Vagina (tissue), 2 donors: ENCODE results near the gene ZNF112. TPM values are rescaled to one million over a fixed set of nuclear protein-coding genes. Genes with fewer than 3 reads are reported as not detected.
"Not testable (repeated sequence)": the region's sequence is repeated elsewhere in the genome, so short reads cannot be mapped to it uniquely, and the experiment has no call there.

Source experiments
- DNase-seq, 2 donors: peaks; one replicate each; pipeline ENCODE4 v3.0.0-alpha.2; 2017; ENCODE audit errors: extremely low spot score in 2 of 2
- H3K27ac ChIP-seq: fragments of 200-600 bp; sonication (generic); one replicate; pipeline ENCODE4 v1.5.1; 2019
- H3K27me3 ChIP-seq: fragments of 200-600 bp; sonication (generic); one replicate; pipeline ENCODE4 v1.5.1; 2019
- H3K36me3 ChIP-seq, 2 donors: fragments of 200-600 bp; sonication (generic); one replicate each; pipeline ENCODE4 v1.5.1; 2017 to 2019
- H3K4me1 ChIP-seq: fragments of 200-600 bp; sonication (generic); one replicate; pipeline ENCODE4 v1.5.1; 2019
- H3K4me3 ChIP-seq, 2 donors: fragments of 200-600 bp; sonication (generic); 1 replicate in 1 of 2; 2 replicates in 1 of 2; pipeline ENCODE4 v1.5.1; 2016 to 2019
- H3K9me3 ChIP-seq: fragments of 200-600 bp; sonication (generic); one replicate; pipeline ENCODE4 v1.5.1; 2019
- POLR2A ChIP-seq, 2 donors: fragments of 450-650 bp; IDR thresholded peaks; one replicate each; pipeline ENCODE4 v1.6.1; 2017; ENCODE audit warnings: antibody characterized with exemption in 2 of 2, mild to moderate bottlenecking in 2 of 2, moderate library complexity in 2 of 2
- POLR2AphosphoS5 ChIP-seq, 2 donors: sonication (generic); formaldehyde crosslinking; IDR thresholded peaks; one replicate each; pipeline ENCODE4 v1.9.0; 2017; ENCODE audit warnings: antibody characterized with exemption in 2 of 2, mild to moderate bottlenecking in 2 of 2, low read depth in 1 of 2; ENCODE audit not compliant: insufficient read depth in 1 of 2
- intact Hi-C: fragments of 100-400 bp; cut with DNase I; formaldehyde crosslinking; loops from one replicate; pipeline ENCODE4 v1.15.1; 2023
- total RNA-seq: library from RNA; depleted of rRNA; stranded (reverse); fragments of >200 nt; gene quantifications from one replicate; pipeline ENCODE4 v1.2.3, GENCODE V29; 2016
- TF ChIP-seq, protein P1 (sequence below), 3 experiments: fragments of 450-650 bp in 2 of 3; fragments of 200-600 bp in 1 of 3; sonication (generic) in 1 of 3; IDR thresholded peaks; one replicate each; pipeline ENCODE4 v1.5.1; 2017 to 2019; ENCODE audit warnings: antibody characterized with exemption in 3 of 3, mild to moderate bottlenecking in 2 of 3, moderate library complexity in 2 of 3

ZNF112 gene
- total RNA-seq, 1 donor from 2014 or later = 9.6 TPM

DNA sequence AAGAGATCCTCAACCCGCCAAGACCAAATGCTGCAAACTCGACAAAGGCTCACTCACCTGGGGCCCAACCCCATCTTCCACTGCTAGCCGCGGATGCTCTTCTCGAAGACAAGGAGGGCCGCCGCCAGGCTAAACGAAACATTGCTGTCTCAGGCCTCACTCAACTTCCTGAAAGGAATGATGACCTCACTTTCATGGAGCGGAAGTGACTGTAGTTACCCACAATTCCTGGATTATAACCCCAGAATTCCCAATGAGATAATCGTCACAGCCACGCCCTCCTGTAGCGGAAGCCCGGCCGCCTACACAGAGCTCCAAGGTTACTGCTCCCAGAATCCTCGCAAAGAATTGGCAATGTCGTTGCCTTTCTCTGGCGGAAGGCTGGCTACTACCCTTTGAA, 10.5 kb upstream of the ZNF112 start:
- no peak for DNase-seq
- intact Hi-C loops = no loop called here
- no peak overlapping the region for H3K4me3 ChIP-seq
- no peaks in the 10 kb centered on the region for H3K4me1 ChIP-seq
- H3K27ac ChIP-seq = no peak overlapping the region
- no peaks in the 10 kb centered on the region for H3K27me3 ChIP-seq
- TF ChIP-seq, protein P1, sequence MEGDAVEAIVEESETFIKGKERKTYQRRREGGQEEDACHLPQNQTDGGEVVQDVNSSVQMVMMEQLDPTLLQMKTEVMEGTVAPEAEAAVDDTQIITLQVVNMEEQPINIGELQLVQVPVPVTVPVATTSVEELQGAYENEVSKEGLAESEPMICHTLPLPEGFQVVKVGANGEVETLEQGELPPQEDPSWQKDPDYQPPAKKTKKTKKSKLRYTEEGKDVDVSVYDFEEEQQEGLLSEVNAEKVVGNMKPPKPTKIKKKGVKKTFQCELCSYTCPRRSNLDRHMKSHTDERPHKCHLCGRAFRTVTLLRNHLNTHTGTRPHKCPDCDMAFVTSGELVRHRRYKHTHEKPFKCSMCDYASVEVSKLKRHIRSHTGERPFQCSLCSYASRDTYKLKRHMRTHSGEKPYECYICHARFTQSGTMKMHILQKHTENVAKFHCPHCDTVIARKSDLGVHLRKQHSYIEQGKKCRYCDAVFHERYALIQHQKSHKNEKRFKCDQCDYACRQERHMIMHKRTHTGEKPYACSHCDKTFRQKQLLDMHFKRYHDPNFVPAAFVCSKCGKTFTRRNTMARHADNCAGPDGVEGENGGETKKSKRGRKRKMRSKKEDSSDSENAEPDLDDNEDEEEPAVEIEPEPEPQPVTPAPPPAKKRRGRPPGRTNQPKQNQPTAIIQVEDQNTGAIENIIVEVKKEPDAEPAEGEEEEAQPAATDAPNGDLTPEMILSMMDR (IDR thresholded peaks at IDR 0.05) = no peak
- TF ChIP-seq POLR2A (IDR thresholded peaks at IDR 0.05) (no peak), POLR2AphosphoS5 (IDR thresholded peaks at IDR 0.05; ENCODE audit: insufficient read depth in 1 of 2, low read depth in 1 of 2) (no peak)
- no peaks in the 10 kb centered on the region for H3K36me3 ChIP-seq
- no peaks in the 10 kb centered on the region for H3K9me3 ChIP-seq

DNA sequence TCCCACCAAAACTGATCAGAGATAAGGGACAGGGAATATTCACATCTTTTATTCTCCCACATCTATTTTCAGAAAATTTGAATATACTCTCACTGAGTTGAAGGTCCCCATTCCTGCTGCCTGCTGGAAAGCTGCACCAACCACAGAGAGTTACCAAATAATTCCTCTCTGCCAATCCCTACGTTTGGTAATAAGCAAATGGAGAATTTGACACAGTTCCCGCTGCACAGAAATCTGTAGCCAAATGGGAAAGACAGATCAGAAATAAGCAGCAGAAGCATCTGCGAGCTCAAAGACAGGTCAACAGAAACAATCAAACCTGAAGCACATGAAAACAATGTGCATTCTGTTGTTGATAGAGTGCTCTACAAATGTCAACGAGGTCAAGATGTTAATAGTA, 9.9 kb downstream of the ZNF112 start:
- no peaks in the 10 kb centered on the region for H3K4me1 ChIP-seq
- H3K27me3 ChIP-seq = no peaks in the 10 kb centered on the region
- H3K9me3 ChIP-seq = peaks cover 28% of the 10 kb centered on the region
- H3K27ac ChIP-seq = no peak overlapping the region
- H3K4me3 ChIP-seq = no peak overlapping the region
- intact Hi-C loops = no loop called here
- no peak for DNase-seq
- TF ChIP-seq, protein P1 (IDR thresholded peaks at IDR 0.05) = no peak
- no peak for TF ChIP-seq POLR2A (IDR thresholded peaks at IDR 0.05)
- no peak for TF ChIP-seq POLR2AphosphoS5 (IDR thresholded peaks at IDR 0.05; ENCODE audit: insufficient read depth in 1 of 2, low read depth in 1 of 2)
- H3K36me3 ChIP-seq = peaks cover 0 to 26% of the 10 kb centered on the region in 2 donors

DNA sequence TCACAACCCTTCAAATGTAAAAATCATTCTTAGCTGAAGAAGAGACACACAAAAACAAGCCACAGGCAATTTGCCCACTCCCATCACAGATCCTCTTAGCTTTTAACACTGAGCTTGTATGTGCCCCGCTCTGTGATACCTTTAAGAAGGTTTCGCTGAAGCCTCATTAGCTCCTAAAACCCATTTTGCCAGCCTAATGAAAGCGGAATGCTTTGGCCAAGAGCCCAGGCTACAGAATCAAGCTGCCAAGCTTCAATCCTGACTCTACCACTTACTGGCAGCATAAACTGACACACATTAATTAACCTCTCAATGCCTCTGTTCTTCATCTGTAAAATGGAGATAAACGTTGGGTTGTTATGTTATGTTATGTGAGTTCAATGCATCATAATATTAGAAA, 10.5 kb downstream of the ZNF112 start:
- Histone ChIP-seq H3K4me1 (no peaks in the 10 kb centered on the region), H3K9me3 (peaks cover 31% of the 10 kb centered on the region), H3K36me3 (peaks cover 0 to 30% of the 10 kb centered on the region in 2 donors), H3K4me3 (no peak overlapping the region), H3K27me3 (no peaks in the 10 kb centered on the region), H3K27ac (no peak overlapping the region)
- intact Hi-C loops = no loop called here
- no peak for DNase-seq
- TF ChIP-seq, protein P1 (IDR thresholded peaks at IDR 0.05) = no peak
- no peak for TF ChIP-seq POLR2A (IDR thresholded peaks at IDR 0.05)
- no peak for TF ChIP-seq POLR2AphosphoS5 (IDR thresholded peaks at IDR 0.05; ENCODE audit: insufficient read depth in 1 of 2, low read depth in 1 of 2)

DNA sequence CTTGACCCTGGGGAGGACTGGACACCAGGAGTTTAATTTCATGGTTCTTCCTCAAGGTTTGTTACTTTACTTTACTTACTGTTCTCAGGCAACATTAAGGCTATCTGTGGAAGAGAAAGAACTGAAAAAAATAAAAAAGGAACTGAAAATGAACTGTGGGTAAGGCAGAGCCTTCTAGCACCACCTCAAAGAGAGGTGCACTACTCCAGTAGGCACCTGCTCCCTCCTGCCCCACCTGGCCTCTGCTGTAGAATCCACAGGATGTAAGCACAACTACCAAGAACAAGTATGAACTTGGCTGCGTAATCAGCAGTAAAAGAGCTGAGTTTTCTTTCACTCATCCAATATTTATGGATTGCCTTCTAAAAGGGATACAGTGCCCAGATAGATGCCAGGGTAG, 12.2 kb downstream of the ZNF112 start:
- TF ChIP-seq POLR2AphosphoS5 (IDR thresholded peaks at IDR 0.05; ENCODE audit: insufficient read depth in 1 of 2, low read depth in 1 of 2) (no peak), POLR2A (IDR thresholded peaks at IDR 0.05) (no peak)
- TF ChIP-seq, protein P1 (IDR thresholded peaks at IDR 0.05) = no peak
- no peak overlapping the region for H3K27ac ChIP-seq
- peaks cover 5 to 47% of the 10 kb centered on the region in 2 donors for H3K36me3 ChIP-seq
- H3K27me3 ChIP-seq = no peaks in the 10 kb centered on the region
- DNase-seq = no peak
- peaks cover 38% of the 10 kb centered on the region for H3K9me3 ChIP-seq
- intact Hi-C loops = no loop called here
- no peak overlapping the region for H3K4me3 ChIP-seq
- no peaks in the 10 kb centered on the region for H3K4me1 ChIP-seq

DNA sequence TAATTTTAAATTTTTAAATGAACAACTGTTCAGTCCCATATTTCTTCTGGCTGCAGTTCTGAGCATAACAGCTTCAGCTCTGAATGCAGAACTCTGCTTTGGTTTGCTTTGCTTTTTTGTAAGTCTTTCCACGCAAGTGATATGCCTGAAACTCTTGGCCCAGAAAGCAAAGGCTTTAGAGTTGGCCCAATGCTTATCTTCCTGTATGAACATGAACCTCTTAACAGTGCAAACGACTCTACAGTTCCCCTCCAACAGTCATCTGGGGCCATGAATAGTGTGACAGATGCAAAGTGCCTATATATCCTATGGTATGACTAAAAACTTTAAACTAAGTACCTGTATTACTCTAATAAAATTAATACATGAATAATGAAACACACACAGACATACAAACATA, 14.7 kb downstream of the ZNF112 start:
- DNase-seq = no peak
- Histone ChIP-seq H3K9me3 (peaks cover 28% of the 10 kb centered on the region), H3K27ac (no peak overlapping the region), H3K36me3 (peaks cover 5 to 64% of the 10 kb centered on the region in 2 donors), H3K27me3 (no peaks in the 10 kb centered on the region), H3K4me3 (no peak overlapping the region), H3K4me1 (no peaks in the 10 kb centered on the region)
- TF ChIP-seq, protein P1 (IDR thresholded peaks at IDR 0.05) = no peak
- TF ChIP-seq POLR2A (IDR thresholded peaks at IDR 0.05) (no peak), POLR2AphosphoS5 (IDR thresholded peaks at IDR 0.05; ENCODE audit: insufficient read depth in 1 of 2, low read depth in 1 of 2) (no peak)
- intact Hi-C loops = no loop called here

DNA sequence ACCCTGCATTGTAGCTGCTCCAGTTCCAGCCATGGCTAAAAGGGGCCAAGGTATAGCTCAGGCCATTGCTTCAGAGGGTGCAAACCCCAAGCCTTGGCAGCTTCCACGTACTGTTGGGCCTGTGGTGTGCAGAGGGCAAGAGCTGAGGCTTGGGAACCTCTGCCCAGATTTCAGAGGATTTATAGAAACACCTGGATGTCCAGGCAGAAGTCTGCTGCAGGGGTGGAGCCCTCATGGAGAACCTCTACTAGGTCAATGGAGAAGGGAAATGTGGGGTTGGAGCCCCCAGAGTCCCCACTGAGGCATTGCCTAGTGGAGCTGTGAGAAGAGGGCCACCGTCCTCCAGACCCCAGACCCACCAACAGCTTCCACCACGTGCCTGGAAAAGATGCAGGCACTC, 21.8 kb downstream of the ZNF112 start:
- H3K27me3 ChIP-seq, H3K27ac ChIP-seq, DNase-seq, H3K4me1 ChIP-seq, intact Hi-C loops, H3K4me3 ChIP-seq: not testable (repeated sequence)
- H3K36me3 ChIP-seq = peaks cover 13 to 91% of the 10 kb centered on the region in 2 donors
- H3K9me3 ChIP-seq = peaks cover 21% of the 10 kb centered on the region
